HepG2 (cell line): ENCODE measurements around the gene C1QTNF1. TPM values are rescaled to one million over a fixed set of nuclear protein-coding genes. Genes with fewer than 3 reads are reported as not detected.

Source experiments
- ATAC-seq: fragments of 200-7000 bp; cut with Tn5 transposase; 3 replicates; pipeline ENCODE4 v1.9.1; 2020; ENCODE audit warnings: mild to moderate bottlenecking, moderate library complexity
- BruUV-seq: library from RNA; stranded (reverse); fragments of 400-500 nt; replicated peaks from 2 replicates; lab custom pipeline; 2021; lab: Mats Ljungman, UMichigan
- CTCF ChIA-PET: fragments of 300-600 bp; formaldehyde crosslinking; extraction: SDS; loops from one replicate; lab custom pipeline; 2021; ENCODE audit warnings: low total read pairs, inconsistent platforms, low intra/inter-chr PET ratio; lab: Yijun Ruan, JAX
- POLR2A ChIA-PET: fragments of 350-600 bp; sonication (Branson Sonifier 250); formaldehyde crosslinking; loops from one replicate; lab custom pipeline; 2020; ENCODE audit warnings: antibody characterized with exemption, inconsistent platforms; lab: Yijun Ruan, JAX
- DNase-seq: peaks from one replicate; pipeline ENCODE4 v3.0.0-alpha.2; 2015; ENCODE audit warnings: low spot score
- FAIRE-seq: peaks from 3 replicates; lab custom pipeline; 2011; peaks lifted over from hg19 to GRCh38; lab: Jason Lieb, UNC
- H2AFZ ChIP-seq: one replicate; pipeline ENCODE4 v1.6.1; 2011; ENCODE audit warnings: low read length, inconsistent platforms
- H3K27ac ChIP-seq: fragments of 300-600 bp; 3 replicates; pipeline ENCODE4 v1.8.0; 2011; ENCODE audit warnings: mixed run types, mild to moderate bottlenecking, mixed read lengths, low read length, inconsistent platforms; ENCODE audit not compliant: insufficient read depth; ENCODE audit errors: extremely low read length
- H3K27me3 ChIP-seq, 2 experiments: fragments of 200-600 bp in 1 of 2; 2 replicates in 1 of 2; 3 replicates in 1 of 2; pipeline versions ENCODE4 v1.6.0 to v1.8.0; 2011; ENCODE audit warnings: low read length in 2 of 2, mild to moderate bottlenecking in 2 of 2, moderate library complexity in 2 of 2, inconsistent platforms in 1 of 2; ENCODE audit not compliant: insufficient read depth in 2 of 2, control insufficient read depth in 1 of 2
- H3K36me3 ChIP-seq, 2 experiments: fragments of 200-600 bp in 1 of 2; replicated peaks in 1 of 2; 2 replicates in 1 of 2; 3 replicates in 1 of 2; pipeline versions ENCODE4 v1.5.1 to v1.8.0; 2011; ENCODE audit warnings: low read length in 2 of 2, inconsistent platforms in 1 of 2; ENCODE audit not compliant: insufficient read depth in 2 of 2, control insufficient read depth in 1 of 2
- H3K4me1 ChIP-seq: 2 replicates; pipeline ENCODE4 v1.5.1; 2012; ENCODE audit warnings: low read length, inconsistent platforms; ENCODE audit not compliant: insufficient read depth
- H3K4me2 ChIP-seq: 2 replicates; pipeline ENCODE4 v1.6.0; 2011; ENCODE audit warnings: low read depth, low read length, inconsistent platforms
- H3K4me3 ChIP-seq, 3 experiments: fragments of 200-600 bp in 1 of 3; sonication (generic), shearing (Covaris generic) in 1 of 3; replicated peaks in 1 of 3; 2 replicates each; pipeline ENCODE4 v1.5.1; 2011 to 2016; ENCODE audit warnings: low read length in 3 of 3, inconsistent platforms in 2 of 3, low read depth in 2 of 3, mild to moderate bottlenecking in 2 of 3, control low read depth in 1 of 3, mixed read lengths in 1 of 3; ENCODE audit not compliant: insufficient read depth in 1 of 3
- H3K79me2 ChIP-seq: one replicate; pipeline ENCODE4 v1.6.1; 2011; ENCODE audit warnings: low read length, inconsistent platforms; ENCODE audit not compliant: insufficient read depth
- H3K9ac ChIP-seq: 2 replicates; pipeline ENCODE4 v1.6.0; 2011; ENCODE audit warnings: mild to moderate bottlenecking, low read depth, low read length, inconsistent platforms; ENCODE audit not compliant: insufficient read depth
- H3K9me3 ChIP-seq: 2 replicates; pipeline ENCODE4 v1.5.1; 2012; ENCODE audit warnings: mild to moderate bottlenecking, low read length
- H4K20me1 ChIP-seq: 2 replicates; pipeline ENCODE4 v1.6.0; 2011; ENCODE audit warnings: inconsistent platforms, mild to moderate bottlenecking, low read length, moderate library complexity; ENCODE audit not compliant: insufficient read depth
- CC2D1A ChIP-seq: sonication (generic); formaldehyde crosslinking; IDR thresholded peaks from 2 replicates; pipeline ENCODE4 v1.8.1; 2023; ENCODE audit warnings: mild to moderate bottlenecking, missing genetic modification reagents
- HOXA9 ChIP-seq: sonication (generic); formaldehyde crosslinking; IDR thresholded peaks from 2 replicates; pipeline ENCODE4 v1.8.1; 2022; ENCODE audit warnings: missing genetic modification reagents, mild to moderate bottlenecking, moderate library complexity, borderline replicate concordance
- JARID2 ChIP-seq: sonication (generic); formaldehyde crosslinking; IDR thresholded peaks from 2 replicates; pipeline ENCODE4 v1.8.1; 2023; ENCODE audit warnings: missing genetic modification reagents, inconsistent platforms; ENCODE audit not compliant: insufficient replicate concordance
- NPAS2 ChIP-seq: sonication (generic); formaldehyde crosslinking; IDR thresholded peaks from 2 replicates; pipeline ENCODE4 v1.8.0; 2022; ENCODE audit warnings: mild to moderate bottlenecking, missing genetic modification reagents, borderline replicate concordance
- NR3C1 ChIP-seq: sonication (generic); formaldehyde crosslinking; IDR thresholded peaks from 2 replicates; pipeline ENCODE4 v1.4.0; 2020; ENCODE audit warnings: missing genetic modification reagents
- ZFP41 ChIP-seq: sonication (generic); formaldehyde crosslinking; IDR thresholded peaks from 2 replicates; pipeline ENCODE4 v1.4.0; 2020; ENCODE audit warnings: mild to moderate bottlenecking, missing genetic modification reagents, borderline replicate concordance
- ZNF253 ChIP-seq: sonication (generic); formaldehyde crosslinking; IDR thresholded peaks from 2 replicates; pipeline ENCODE4 v1.8.0; 2022; ENCODE audit warnings: mild to moderate bottlenecking, missing genetic modification reagents, borderline replicate concordance
- ZNF274 ChIP-seq: sonication (generic); formaldehyde crosslinking; IDR thresholded peaks from 2 replicates; pipeline ENCODE4 v1.5.1; 2020; ENCODE audit warnings: mild to moderate bottlenecking, missing genetic modification reagents
- ZNF333 ChIP-seq: sonication (generic); formaldehyde crosslinking; IDR thresholded peaks from 2 replicates; pipeline ENCODE4 v1.4.0; 2020; ENCODE audit warnings: mild to moderate bottlenecking, missing genetic modification reagents, borderline replicate concordance
- ZNF713 ChIP-seq: sonication (generic); formaldehyde crosslinking; IDR thresholded peaks from 2 replicates; pipeline ENCODE4 v1.4.0; 2020; ENCODE audit warnings: mild to moderate bottlenecking, missing genetic modification reagents
- ZNF766 ChIP-seq: sonication (generic); formaldehyde crosslinking; IDR thresholded peaks from 2 replicates; pipeline ENCODE4 v1.5.0; 2020; ENCODE audit warnings: missing genetic modification reagents, borderline replicate concordance
- WGBS: methylation state at CpG from one replicate; pipeline ENCODE4 v1.1.6; 2017; ENCODE audit warnings: low lambda C conversion rate; 5-methylcytosine and 5-hydroxymethylcytosine counted together
- in situ Hi-C: cut with HindIII; loops from 2 replicates; pipeline ENCODE4 v1.10.0; 2017; ENCODE audit warnings: low pct_unique_long_range_greater_than_20kb; ENCODE audit not compliant: extremely low pct_ligation_motif_present
- intact Hi-C: fragments of 100-400 bp; cut with micrococcal nuclease; formaldehyde crosslinking; loops from one replicate; pipeline ENCODE4 v1.10.0; 2022; ENCODE audit not compliant: unreplicated experiment
- polyA plus RNA-seq, 8 experiments: library from polyadenylated mRNA; depleted of rRNA in 3 of 8; stranded (reverse) in 7 of 8; unstranded in 1 of 8; fragments of >200 nt; fragmentation: Illumina TruSeq in 4 of 8; extraction: Trizol in 4 of 8; gene quantifications; 2 replicates each; pipeline versions ENCODE4 v1.2.1 to v1.2.3, GENCODE V29; 2011 to 2016; ENCODE audit warnings: low read depth in 4 of 8, missing spikeins in 1 of 8, mixed read lengths in 1 of 8; ENCODE audit not compliant: insufficient read depth in 1 of 8
- total RNA-seq, 5 experiments: library from RNA; depleted of rRNA; stranded (reverse); fragments of >200 nt; fragmentation: Illumina TruSeq; extraction: Trizol; gene quantifications; 2 replicates each; pipeline ENCODE4 v1.2.3, GENCODE V29; 2016; ENCODE audit warnings: low read depth in 1 of 5
- TF ChIP-seq, protein P1 (sequence below): sonication (generic); formaldehyde crosslinking; IDR thresholded peaks from 2 replicates; pipeline ENCODE4 v1.4.0; 2020; ENCODE audit warnings: missing genetic modification reagents
- TF ChIP-seq, protein P2 (sequence below): sonication (generic); formaldehyde crosslinking; IDR thresholded peaks from 2 replicates; pipeline ENCODE4 v1.8.1; 2023; ENCODE audit warnings: missing genetic modification reagents, inconsistent platforms, borderline replicate concordance
- TF ChIP-seq, protein P3 (sequence below): sonication (generic); formaldehyde crosslinking; IDR thresholded peaks from 2 replicates; pipeline ENCODE4 v1.9.0; 2021; ENCODE audit warnings: missing genetic modification reagents, mild to moderate bottlenecking, borderline replicate concordance
- TF ChIP-seq, protein P4 (sequence below): sonication (generic); formaldehyde crosslinking; IDR thresholded peaks from 2 replicates; pipeline ENCODE4 v1.5.1; 2020; ENCODE audit warnings: missing genetic modification reagents, mild to moderate bottlenecking, borderline replicate concordance

The C1QTNF1 gene
- total and polyA plus RNA-seq, 2 of the 13 experiments (the other 11 are each of a cell fraction or from before 2014, with no cell fraction given), result 0.18 to 0.86 TPM

DNA sequence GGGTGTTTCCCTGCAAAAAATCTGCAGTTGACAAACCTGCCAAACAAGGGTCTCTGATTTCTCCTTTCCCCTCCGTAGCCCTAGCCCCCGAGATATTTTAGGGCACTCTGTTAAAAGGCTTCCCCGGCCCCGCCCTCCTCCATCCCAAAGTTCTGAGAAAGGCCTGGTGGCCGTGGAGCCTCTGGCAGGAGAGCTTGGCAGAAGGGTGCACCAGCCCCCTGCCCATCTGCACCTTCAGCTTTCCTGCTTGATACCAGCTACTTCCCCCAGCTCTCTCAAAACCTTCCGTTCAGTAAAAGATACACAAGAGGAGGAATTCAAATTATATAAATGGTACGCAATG is 13.7 kb upstream of the C1QTNF1 start:
- ChIA-PET CTCF (no interaction called here), POLR2A (interaction anchor here (0.6 to 3.8 kb wide), 13 partner anchors 8 to 736 kb away, joined by 3 to 118 read pairs (median 4); partner anchors contain the start of gene LGALS3BP)
- DNase-seq (no peak), ATAC-seq (peak; percentile 2; the same call in 1 of the 3 replicates), FAIRE-seq (no peak)
- peak overlapping the region; percentile 99 for H3K4me2 ChIP-seq
- intact Hi-C loops (no loop called here), in situ Hi-C loops (no loop called here)
- TSS peak; percentile 80 for BruUV-seq
- peak overlapping the region; percentile 28 for H3K27ac ChIP-seq
- WGBS, result 63% methylated on average over 7 of the region's 7 CpGs
- peaks cover 26% of the 10 kb centered on the region for H3K9me3 ChIP-seq
- H3K9ac ChIP-seq, result peak overlapping the region; percentile 93
- peaks cover 0 to 2% of the 10 kb centered on the region in 2 experiments; a peak in 1 of 5 replicates for H3K27me3 ChIP-seq
- H3K4me1 ChIP-seq, result peaks cover 61% of the 10 kb centered on the region
- H2AFZ ChIP-seq, result no peak overlapping the region
- no peaks in the 10 kb centered on the region for H4K20me1 ChIP-seq
- H3K4me3 ChIP-seq, result peak overlapping the region; percentile 95 to 98 (median 97)
- peaks cover 41% of the 10 kb centered on the region for H3K79me2 ChIP-seq
- peaks cover 3 to 4% of the 10 kb centered on the region in 2 experiments; a peak in 2 of 5 replicates for H3K36me3 ChIP-seq
- 0 out of 2 replicates have a peak, but pooled peaks have one; percentile 6 for TF ChIP-seq ZFP41
- TF ChIP-seq ZNF253 (CRISPR knock-in tag), result no peak
- TF ChIP-seq NPAS2, result no peak
- TF ChIP-seq ZNF333 (CRISPR knock-in tag), result 0 out of 2 replicates have a peak, but pooled peaks have one; percentile 12
- TF ChIP-seq, protein P1, sequence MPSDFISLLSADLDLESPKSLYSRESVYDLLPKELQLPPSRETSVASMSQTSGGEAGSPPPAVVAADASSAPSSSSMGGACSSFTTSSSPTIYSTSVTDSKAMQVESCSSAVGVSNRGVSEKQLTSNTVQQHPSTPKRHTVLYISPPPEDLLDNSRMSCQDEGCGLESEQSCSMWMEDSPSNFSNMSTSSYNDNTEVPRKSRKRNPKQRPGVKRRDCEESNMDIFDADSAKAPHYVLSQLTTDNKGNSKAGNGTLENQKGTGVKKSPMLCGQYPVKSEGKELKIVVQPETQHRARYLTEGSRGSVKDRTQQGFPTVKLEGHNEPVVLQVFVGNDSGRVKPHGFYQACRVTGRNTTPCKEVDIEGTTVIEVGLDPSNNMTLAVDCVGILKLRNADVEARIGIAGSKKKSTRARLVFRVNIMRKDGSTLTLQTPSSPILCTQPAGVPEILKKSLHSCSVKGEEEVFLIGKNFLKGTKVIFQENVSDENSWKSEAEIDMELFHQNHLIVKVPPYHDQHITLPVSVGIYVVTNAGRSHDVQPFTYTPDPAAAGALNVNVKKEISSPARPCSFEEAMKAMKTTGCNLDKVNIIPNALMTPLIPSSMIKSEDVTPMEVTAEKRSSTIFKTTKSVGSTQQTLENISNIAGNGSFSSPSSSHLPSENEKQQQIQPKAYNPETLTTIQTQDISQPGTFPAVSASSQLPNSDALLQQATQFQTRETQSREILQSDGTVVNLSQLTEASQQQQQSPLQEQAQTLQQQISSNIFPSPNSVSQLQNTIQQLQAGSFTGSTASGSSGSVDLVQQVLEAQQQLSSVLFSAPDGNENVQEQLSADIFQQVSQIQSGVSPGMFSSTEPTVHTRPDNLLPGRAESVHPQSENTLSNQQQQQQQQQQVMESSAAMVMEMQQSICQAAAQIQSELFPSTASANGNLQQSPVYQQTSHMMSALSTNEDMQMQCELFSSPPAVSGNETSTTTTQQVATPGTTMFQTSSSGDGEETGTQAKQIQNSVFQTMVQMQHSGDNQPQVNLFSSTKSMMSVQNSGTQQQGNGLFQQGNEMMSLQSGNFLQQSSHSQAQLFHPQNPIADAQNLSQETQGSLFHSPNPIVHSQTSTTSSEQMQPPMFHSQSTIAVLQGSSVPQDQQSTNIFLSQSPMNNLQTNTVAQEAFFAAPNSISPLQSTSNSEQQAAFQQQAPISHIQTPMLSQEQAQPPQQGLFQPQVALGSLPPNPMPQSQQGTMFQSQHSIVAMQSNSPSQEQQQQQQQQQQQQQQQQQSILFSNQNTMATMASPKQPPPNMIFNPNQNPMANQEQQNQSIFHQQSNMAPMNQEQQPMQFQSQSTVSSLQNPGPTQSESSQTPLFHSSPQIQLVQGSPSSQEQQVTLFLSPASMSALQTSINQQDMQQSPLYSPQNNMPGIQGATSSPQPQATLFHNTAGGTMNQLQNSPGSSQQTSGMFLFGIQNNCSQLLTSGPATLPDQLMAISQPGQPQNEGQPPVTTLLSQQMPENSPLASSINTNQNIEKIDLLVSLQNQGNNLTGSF (CRISPR knock-in tag), result no peak
- TF ChIP-seq JARID2 (CRISPR knock-in tag), result no peak
- no peak for TF ChIP-seq ZNF766 (CRISPR knock-in tag)
- TF ChIP-seq ZNF274 (CRISPR knock-in tag), result 0 out of 2 replicates have a peak, but pooled peaks have one; percentile 10
- TF ChIP-seq, protein P2, sequence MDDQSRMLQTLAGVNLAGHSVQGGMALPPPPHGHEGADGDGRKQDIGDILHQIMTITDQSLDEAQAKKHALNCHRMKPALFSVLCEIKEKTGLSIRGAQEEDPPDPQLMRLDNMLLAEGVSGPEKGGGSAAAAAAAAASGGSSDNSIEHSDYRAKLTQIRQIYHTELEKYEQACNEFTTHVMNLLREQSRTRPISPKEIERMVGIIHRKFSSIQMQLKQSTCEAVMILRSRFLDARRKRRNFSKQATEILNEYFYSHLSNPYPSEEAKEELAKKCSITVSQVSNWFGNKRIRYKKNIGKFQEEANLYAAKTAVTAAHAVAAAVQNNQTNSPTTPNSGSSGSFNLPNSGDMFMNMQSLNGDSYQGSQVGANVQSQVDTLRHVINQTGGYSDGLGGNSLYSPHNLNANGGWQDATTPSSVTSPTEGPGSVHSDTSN, result no peak
- 0 out of 2 replicates have a peak, but pooled peaks have one; percentile 54 for TF ChIP-seq CC2D1A (CRISPR knock-in tag)
- TF ChIP-seq HOXA9 (CRISPR knock-in tag), result no peak
- TF ChIP-seq, protein P3, sequence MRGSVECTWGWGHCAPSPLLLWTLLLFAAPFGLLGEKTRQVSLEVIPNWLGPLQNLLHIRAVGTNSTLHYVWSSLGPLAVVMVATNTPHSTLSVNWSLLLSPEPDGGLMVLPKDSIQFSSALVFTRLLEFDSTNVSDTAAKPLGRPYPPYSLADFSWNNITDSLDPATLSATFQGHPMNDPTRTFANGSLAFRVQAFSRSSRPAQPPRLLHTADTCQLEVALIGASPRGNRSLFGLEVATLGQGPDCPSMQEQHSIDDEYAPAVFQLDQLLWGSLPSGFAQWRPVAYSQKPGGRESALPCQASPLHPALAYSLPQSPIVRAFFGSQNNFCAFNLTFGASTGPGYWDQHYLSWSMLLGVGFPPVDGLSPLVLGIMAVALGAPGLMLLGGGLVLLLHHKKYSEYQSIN (CRISPR knock-in tag), result no peak
- no peak for TF ChIP-seq NR3C1 (CRISPR knock-in tag)
- TF ChIP-seq, protein P4, sequence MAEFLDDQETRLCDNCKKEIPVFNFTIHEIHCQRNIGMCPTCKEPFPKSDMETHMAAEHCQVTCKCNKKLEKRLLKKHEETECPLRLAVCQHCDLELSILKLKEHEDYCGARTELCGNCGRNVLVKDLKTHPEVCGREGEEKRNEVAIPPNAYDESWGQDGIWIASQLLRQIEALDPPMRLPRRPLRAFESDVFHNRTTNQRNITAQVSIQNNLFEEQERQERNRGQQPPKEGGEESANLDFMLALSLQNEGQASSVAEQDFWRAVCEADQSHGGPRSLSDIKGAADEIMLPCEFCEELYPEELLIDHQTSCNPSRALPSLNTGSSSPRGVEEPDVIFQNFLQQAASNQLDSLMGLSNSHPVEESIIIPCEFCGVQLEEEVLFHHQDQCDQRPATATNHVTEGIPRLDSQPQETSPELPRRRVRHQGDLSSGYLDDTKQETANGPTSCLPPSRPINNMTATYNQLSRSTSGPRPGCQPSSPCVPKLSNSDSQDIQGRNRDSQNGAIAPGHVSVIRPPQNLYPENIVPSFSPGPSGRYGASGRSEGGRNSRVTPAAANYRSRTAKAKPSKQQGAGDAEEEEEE (CRISPR knock-in tag), result no peak
- no peak for TF ChIP-seq ZNF713 (CRISPR knock-in tag)
